HG02678 (cell line): ENCODE measurements around the gene NME3.
"Not testable (repeated sequence)": the region's sequence is repeated elsewhere in the genome, so short reads cannot be mapped to it uniquely, and the experiment has no call there.

Experiments
- ATAC-seq: cut with Tn5 transposase; IDR thresholded peaks from one replicate; pipeline ENCODE4 v1.9.1; 2021; ENCODE audit warnings: mild to moderate bottlenecking, moderate library complexity; ENCODE audit not compliant: unreplicated experiment

The NME3 gene

DNA sequence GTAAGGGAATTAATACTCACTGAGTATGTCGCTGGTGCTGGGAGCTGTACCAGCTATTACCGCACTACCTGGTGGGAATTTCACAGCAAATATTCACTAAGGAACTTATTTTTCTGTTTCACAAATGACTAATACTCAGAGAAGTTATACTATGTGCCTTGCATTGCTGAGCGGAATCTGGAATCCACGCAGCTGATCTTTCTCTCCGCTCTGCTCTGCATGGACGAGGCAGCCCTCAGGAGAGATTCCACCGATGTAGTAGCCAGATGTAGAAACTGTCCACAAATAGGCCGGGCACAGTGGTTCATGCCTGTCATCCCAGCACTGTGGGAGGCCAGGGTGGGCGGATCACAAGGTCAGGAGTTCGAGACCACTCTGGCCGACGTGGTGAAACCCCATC, 17.1 kb downstream of the NME3 start:
- ATAC-seq = no peak

- ATAC-seq = no peak
Measured at GRCh38 chr16:1752853-1753252, 18.5 kb downstream of the NME3 start.

- ATAC-seq = no peak
Measured at GRCh38 chr16:1751946-1752345, 19.4 kb downstream of the NME3 start.

GRCh38 chr16:1749152-1750117, 21.9 kb downstream of the NME3 start:
- no peak for ATAC-seq

GRCh38 chr16:1747934-1748333, 23.4 kb downstream of the NME3 start:
- ATAC-seq = no peak

GRCh38 chr16:1746693-1747195, 24.6 kb downstream of the NME3 start:
- no peak for ATAC-seq

DNA sequence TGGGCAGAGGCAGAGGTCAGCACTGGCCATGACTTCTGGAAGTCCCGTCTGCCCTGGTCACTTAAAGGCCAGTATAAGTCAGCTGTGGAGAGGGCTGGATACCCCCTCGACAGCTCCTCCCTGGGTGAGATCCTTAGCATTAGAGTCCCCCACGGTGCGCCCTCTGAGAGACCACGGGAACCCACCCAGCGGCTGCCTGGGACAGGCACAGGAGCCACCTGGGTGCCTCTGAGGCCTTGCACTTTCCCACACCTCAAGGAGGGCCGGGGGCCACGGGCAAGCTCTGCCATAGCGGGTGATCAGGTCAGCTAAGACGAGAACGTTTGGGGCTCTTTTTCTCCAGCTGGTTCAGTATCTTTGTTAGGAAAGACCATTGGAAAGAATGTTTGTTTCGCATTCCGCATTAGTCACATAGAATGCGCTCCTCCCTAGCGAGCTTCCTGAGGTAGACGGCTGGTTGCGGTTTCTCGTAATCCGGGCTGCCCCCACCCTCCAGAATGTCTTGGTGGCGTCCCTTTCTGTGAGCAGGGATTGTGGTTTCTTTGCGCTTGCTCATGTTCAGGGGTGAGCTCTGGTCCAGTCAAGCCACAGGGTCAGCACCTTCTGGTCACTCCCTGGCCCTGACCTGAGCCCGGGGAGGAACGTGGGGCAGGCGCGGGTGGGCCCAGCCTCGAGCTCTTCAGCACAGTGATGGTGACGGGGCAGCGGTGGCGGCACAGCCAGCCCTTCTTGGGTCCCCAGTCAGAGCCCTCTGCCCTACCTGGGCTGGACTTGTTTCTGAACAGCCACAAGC, 25.2 kb downstream of the NME3 start:
- no peak for ATAC-seq

GRCh38 chr16:1745181-1745899, 26.0 kb downstream of the NME3 start:
- ATAC-seq = no peak

GRCh38 chr16:1744338-1744840, 27.0 kb downstream of the NME3 start:
- ATAC-seq = no peak

DNA sequence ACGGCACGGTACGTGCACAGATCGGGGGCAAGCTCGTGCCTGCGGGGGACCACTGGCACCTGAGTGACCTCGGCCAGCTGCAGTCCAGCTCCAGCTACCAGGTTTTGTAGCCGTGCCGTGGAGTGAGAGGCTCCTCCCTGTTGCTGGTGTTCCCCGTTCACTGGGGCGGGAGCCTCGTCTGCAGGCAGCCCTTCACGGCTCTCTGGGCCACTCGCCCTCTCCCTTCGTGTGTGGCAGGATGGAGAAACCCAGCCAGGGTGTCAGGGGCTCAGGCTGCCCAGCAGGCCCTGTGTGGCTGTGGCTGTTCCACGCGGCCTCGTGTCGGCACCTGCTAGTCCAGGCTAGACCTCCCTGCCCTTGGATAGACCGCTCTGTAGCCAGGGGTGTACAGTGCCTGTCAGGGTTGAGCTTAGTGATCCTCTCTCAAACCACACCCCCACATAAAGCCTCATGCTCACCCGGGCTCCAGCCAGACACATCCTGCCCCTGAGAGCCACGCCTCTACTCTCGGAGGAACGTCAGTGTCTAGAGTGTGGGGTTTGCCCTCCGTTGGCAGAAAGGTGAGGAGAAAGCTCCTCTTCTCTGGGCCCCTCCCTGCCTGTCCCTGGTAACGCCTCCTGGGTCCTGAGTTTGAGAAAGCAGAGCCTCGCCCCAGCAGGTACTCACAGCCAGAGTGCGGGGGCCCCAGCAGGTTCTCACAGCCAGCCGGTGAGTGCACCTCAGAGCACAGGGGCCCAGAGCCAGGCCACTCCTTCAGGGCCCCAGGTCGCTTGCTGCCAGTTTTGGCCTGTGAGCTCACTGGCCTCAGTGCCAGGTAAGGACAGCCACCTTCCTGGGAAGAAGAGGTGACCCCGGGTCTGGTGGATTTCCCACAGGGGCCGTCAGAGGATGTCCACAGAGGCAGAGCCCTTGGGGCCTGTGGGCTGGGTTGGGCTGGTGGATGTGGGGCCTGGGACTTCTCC, 27.7 kb downstream of the NME3 start:
- ATAC-seq = no peak

DNA sequence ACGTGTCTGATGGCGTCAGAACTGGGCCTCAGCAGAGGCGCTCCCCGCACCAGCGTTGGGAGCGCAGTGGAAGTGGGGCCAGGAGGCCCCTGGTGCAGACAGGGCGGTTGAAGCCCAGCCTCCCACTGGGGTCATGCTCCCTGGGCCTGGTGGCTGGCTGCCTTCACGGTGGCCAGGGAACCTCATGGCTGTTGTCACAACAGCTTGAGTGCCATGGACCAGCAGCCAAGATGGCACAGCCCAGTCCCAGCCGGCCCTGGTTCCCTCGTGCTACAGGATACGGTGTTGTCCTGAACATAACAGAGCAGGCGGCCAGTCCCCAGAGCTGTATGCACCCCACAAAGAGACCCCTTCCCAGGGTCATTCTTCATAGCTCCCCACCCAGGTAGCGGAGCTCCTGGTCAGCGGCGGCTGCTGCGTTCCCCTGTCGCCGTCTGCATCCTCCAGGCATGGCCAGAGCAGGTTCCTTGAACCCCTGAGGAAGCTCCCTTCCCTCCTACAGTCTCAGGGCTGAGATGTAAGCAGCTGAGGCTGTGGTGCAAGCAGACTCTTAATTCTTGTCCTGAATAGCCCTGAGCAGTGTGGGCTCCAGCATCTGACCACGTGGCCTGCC, 29.7 kb downstream of the NME3 start:
- no peak for ATAC-seq

DNA sequence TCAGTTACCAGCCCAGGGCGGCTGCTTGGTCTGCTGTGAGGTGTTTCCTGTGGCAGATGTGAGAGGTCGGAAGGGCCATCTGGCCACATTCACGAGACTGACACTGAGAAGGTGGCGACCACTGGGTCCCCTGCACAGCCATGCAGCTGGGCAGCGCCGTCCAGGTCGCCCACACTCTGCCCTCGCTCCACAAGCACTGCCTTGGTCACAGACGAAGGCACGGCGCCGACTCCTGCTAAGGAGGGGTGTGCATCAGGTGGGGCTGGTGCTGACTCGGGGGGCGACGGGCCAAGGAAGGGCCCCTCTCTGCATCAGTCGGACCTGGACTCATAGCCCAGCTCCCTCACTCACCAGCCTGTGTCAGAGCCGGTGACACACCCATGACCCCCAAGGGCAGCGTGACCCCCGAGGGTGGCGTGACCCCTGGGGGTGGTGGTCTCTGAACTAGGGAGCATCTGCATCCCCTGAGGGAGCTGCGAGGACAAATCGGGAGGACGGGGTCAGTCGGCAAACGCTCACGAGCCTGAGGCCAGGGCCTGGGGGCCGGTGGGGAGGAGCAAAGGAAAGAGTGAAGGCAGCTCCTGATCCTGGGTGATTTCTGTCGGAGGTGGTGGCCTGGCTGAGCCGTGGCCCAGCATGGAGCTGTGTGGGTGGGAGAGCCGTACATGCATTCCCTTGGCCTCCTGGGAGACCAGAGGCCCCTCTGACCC, 30.4 kb downstream of the NME3 start:
- no peak for ATAC-seq

GRCh38 chr16:1740234-1740633, 31.1 kb downstream of the NME3 start:
- ATAC-seq = no peak

DNA sequence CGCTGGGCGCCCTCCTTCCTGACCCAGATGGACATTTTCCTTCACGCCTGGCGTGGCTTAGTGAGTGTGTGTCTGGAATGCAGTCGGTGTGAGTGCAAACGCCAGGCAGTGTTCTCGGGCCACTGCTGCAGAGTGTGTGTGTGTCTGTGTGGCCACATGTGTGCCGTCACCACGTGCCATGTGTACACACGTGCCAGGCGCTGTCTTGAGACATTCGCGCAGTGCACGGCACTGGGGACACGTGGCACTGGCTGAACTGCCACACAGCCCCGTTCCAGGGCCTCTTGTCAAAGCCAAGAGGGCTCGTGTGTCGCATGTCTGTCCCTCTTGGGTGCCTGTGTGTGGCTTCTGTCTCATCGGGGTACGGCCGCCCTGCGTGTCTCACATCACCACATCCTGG, 36.5 kb downstream of the NME3 start:
- no peak for ATAC-seq

DNA sequence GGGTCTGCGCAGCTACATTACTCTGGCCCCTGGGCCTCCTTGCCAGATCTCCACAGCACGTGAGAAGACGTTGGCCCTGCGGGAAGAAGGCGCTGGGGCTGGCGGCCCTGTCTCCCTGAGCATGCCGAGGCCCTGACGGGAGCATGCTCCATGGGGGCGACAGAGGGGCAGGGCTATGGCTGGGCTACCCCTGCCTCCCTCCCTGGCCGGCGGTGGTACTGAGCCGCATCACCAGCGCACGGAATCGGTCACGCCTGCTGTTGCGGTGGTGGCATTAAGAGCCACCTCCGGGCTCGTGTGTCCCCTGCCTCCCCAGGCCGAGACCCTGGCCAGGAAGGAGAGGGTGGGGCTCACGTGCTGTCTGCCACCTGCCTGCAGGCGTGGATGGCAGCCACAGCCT, 37.2 kb downstream of the NME3 start:
- no peak for ATAC-seq

GRCh38 chr16:1732551-1732987, 38.8 kb downstream of the NME3 start:
- not testable (repeated sequence) for ATAC-seq

DNA sequence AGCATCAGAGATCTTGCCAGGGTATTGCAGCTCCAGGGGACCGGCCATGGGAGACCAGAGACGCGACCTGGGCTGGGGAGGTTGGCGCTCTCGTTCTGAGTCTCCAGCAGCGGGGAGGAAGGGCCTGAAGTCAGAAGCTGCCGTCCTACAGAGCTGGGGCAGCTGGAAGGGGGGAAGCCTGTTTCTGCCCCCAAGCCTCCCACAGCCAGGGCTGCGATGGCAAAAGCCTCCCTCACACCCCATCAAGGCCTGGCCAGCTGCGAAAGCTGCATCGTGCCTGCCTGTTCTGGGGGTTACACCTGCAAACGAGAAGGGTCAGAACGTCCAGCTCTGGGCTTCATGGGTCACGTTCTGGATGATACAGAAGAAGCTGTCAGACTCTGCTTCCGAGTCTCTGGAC, 39.3 kb downstream of the NME3 start:
- no peak for ATAC-seq

DNA sequence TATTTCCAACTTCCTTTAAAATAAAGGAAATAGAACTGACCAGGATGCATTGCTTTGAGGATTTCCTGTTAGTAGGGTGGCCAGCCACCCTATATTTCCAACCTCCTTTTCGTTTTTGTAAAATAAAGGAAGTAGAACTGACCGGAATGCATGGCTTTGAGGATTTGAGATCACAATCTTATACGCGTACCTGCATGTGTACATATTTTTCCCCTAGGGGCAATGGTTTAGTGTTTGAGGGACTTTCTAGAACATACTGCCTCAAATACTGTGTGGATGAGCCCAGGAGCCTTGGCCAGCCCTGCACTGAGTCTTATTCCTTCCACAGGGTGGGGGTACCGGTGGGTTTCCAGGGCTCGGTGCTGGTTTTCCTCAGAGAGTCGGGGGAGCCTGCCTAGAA, 39.7 kb downstream of the NME3 start:
- no peak for ATAC-seq

DNA sequence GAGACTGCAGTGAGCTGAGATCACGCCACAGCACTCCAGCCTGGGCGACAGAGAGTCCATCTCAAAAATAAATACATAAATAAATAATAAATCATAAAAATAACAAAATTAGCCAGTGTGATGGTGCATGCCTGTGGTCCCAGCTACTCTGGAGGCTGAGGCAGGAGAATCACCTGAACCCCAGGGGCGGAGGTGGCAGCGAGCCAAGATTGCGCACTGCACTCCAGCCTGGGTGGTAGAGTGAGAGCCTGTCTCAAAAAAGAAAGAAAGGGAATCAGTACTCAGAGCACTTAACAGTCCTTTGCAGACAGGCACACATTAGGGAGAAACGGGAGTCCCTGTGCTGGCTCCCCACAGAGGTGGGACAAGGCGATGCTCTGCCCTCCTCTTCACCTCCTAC, 40.3 kb downstream of the NME3 start:
- no peak for ATAC-seq
